ENCODE results near the gene EIF3B.

Gene EIF3B

DNA sequence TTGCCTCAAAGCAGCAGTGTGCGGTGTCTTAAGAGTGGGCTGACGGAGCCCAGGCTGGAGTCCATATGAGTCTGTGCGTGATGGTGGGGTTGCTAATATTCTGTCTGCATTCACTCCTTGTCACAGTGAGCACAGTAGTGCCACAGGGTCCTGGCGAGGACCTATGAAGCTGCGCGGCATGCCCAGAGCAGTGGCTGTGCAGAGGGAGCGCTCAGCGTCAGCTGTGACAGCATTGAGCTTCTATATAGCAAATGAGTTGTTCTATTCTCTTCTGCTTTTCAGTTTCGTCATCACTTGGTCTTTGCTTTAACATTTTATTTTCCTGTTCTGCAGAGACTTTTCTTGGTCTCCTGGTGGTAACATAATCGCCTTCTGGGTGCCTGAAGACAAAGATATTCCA is 14.5 kb downstream of the EIF3B start:
- TF ChIP-seq, protein P1, sequence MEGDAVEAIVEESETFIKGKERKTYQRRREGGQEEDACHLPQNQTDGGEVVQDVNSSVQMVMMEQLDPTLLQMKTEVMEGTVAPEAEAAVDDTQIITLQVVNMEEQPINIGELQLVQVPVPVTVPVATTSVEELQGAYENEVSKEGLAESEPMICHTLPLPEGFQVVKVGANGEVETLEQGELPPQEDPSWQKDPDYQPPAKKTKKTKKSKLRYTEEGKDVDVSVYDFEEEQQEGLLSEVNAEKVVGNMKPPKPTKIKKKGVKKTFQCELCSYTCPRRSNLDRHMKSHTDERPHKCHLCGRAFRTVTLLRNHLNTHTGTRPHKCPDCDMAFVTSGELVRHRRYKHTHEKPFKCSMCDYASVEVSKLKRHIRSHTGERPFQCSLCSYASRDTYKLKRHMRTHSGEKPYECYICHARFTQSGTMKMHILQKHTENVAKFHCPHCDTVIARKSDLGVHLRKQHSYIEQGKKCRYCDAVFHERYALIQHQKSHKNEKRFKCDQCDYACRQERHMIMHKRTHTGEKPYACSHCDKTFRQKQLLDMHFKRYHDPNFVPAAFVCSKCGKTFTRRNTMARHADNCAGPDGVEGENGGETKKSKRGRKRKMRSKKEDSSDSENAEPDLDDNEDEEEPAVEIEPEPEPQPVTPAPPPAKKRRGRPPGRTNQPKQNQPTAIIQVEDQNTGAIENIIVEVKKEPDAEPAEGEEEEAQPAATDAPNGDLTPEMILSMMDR (IDR thresholded peaks at IDR 0.05; ENCODE audit: control insufficient read depth, insufficient read depth, low read depth, low read length, missing control alignments): no peak
- no peak overlapping the region for H3K4me3 ChIP-seq (ENCODE audit: control insufficient read depth, low read depth, low read length)
- no peak for DNase-seq (ENCODE audit: low read depth)

DNA sequence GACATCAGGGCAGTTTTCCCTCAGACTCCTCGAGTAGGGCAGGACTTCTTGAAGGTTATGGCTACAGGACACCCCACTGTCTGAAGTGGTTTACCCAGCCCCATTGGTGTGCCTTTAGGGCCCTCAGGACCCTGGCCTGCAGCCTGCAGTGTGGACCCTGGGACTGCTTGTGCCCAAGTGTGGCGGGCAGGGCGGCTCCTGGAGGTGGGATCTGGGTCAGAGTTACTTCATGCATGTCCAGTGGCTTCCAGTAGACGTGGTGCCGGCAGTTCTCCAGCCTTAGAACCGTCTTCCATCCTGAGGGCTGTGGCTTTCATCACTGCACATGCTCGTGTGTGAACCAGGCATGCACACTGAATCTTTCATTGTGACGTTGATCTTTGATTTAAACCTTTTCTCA is 16.7 kb downstream of the EIF3B start:
- no peak for DNase-seq (ENCODE audit: low read depth)
- TF ChIP-seq, protein P1 (IDR thresholded peaks at IDR 0.05; ENCODE audit: control insufficient read depth, insufficient read depth, low read depth, low read length, missing control alignments): no peak
- no peak overlapping the region for H3K4me3 ChIP-seq (ENCODE audit: control insufficient read depth, low read depth, low read length)

DNA sequence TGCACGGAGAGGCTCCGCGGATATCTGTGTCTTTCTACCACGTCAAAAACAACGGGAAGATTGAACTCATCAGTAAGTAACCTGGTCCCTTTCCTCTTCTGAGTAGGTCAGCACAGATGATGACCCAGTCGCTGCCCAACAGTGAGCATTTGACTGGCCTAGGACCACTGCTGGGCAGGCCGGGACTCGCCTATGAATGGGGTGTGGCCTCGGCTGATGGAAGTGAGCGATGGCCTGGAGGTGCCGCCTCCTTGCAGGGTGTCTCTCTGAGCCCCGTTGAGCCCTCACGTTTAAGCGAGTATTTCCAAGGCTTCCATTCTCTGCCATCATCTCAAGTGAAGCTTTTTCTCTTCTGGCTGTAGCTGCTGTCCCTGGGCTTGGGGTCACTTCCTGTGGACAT is 18.1 kb downstream of the EIF3B start:
- no peak overlapping the region for H3K4me3 ChIP-seq (ENCODE audit: control insufficient read depth, low read depth, low read length)
- no peak for DNase-seq (ENCODE audit: low read depth)
- TF ChIP-seq, protein P1 (IDR thresholded peaks at IDR 0.05; ENCODE audit: control insufficient read depth, insufficient read depth, low read depth, low read length, missing control alignments): no peak

DNA sequence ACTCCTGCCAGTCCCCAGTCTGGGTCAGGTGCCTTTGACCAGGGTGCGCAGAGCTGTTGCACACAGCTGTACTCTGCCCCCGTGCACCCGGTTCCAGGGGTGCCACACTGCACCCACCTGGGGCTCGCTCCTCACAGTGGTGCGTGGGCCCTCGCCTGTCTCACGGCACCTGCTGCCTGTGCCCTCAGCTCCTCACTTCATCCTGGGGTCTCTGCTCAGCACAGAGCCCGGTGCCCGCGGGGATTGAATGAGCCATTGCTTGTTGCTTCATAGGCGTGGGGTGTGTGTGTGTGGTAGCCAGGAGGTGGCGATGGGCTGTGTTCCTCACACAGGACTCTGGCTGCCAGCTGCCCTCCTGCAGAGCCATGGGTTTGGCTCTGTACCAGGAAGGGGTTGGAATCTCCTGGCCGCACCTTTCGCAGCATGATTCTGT is 18.5 kb downstream of the EIF3B start:
- no peak overlapping the region for H3K4me3 ChIP-seq (ENCODE audit: control insufficient read depth, low read depth, low read length)
- no peak for DNase-seq (ENCODE audit: low read depth)
- TF ChIP-seq, protein P1 (IDR thresholded peaks at IDR 0.05; ENCODE audit: control insufficient read depth, insufficient read depth, low read depth, low read length, missing control alignments): no peak

DNA sequence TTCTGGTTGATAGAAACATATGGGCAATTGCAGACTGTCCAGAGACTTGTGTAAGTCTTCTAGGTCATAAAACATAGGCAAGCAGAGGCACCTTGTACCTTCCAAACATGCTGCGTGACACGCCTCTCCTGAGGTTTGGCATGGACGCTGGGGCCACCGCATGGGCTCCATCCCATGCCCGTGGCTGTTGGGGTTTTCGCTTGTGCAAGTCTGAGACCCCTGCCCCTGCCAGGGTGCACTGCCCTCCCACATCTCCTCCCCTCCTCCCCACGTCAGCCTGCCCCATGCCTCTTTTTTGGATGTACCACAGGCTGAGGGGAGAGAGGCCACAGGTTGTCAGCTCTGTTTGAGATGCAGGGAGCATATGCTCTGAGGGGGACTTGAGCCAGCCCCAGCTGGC is 19.0 kb downstream of the EIF3B start:
- no peak overlapping the region for H3K4me3 ChIP-seq (ENCODE audit: control insufficient read depth, low read depth, low read length)
- TF ChIP-seq, protein P1 (IDR thresholded peaks at IDR 0.05; ENCODE audit: control insufficient read depth, insufficient read depth, low read depth, low read length, missing control alignments): no peak
- DNase-seq (ENCODE audit: low read depth): no peak

DNA sequence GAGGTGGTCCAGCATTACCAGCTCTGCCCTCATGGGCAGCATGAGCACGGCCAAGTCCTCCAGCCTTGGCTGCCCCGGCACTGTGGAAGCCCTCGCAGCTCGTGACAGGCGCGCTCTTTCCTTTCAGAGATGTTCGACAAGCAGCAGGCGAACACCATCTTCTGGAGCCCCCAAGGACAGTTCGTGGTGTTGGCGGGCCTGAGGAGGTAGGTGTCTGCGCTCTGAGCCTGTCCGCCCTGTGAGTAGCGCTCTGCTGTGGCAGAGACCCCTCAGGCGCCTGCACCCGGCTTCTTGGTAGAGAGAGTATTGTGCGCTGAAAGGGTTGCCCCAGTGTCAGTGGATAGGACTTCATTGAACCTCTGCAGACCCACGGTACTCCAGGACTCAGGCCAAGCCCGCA is 19.8 kb downstream of the EIF3B start:
- TF ChIP-seq, protein P1 (IDR thresholded peaks at IDR 0.05; ENCODE audit: control insufficient read depth, insufficient read depth, low read depth, low read length, missing control alignments): no peak
- DNase-seq (ENCODE audit: low read depth): no peak
- no peak overlapping the region for H3K4me3 ChIP-seq (ENCODE audit: control insufficient read depth, low read depth, low read length)

Data from AG09309 (cell line).